Measurements from ENCODE around the gene TBXA2R.

GRCh38 chr19:3580156-3580934, 26.3 kb downstream of the TBXA2R start:
- TF ChIP-seq FOXM1 (IDR thresholded peaks at IDR 0.05; ENCODE audit: borderline replicate concordance) (no peak), HDGF (IDR thresholded peaks at IDR 0.05; ENCODE audit: borderline replicate concordance) (no peak), PKNOX1 (IDR thresholded peaks at IDR 0.05) (no peak), BHLHE40 (IDR thresholded peaks at IDR 0.05; ENCODE audit: borderline replicate concordance) (no peak), ELF4 (IDR thresholded peaks at IDR 0.05) (no peak), SP1 (IDR thresholded peaks at IDR 0.05) (no peak), FOXK2 (IDR thresholded peaks at IDR 0.05) (no peak), ARNT (IDR thresholded peaks at IDR 0.05) (no peak), FOXA1 (IDR thresholded peaks at IDR 0.05) (no peak), SUZ12 (IDR thresholded peaks at IDR 0.05) (no peak), ZNF384 (IDR thresholded peaks at IDR 0.05) (no peak)

Data from HEK293T (cell line).